Fibroblast of pulmonary artery (primary cell): ENCODE results near the gene S1PR1.
A peak's percentile ranks its signal among the peaks of the same experiment; 100 is the strongest.
"Not testable (repeated sequence)": the region's sequence is repeated elsewhere in the genome, so short reads cannot be mapped to it uniquely, and the experiment has no call there.

Experiments used
- DNase-seq: peaks from one replicate; pipeline ENCODE4 v3.0.0-alpha.2; 2010; ENCODE audit warnings: low read depth
- H3K4me3 ChIP-seq: replicated peaks from 2 replicates; pipeline ENCODE4 v1.5.1; 2011; ENCODE audit warnings: low read depth, mild to moderate bottlenecking, control low read depth, low read length, moderate library complexity
- CTCF ChIP-seq: IDR thresholded peaks from 2 replicates; pipeline ENCODE4 v1.5.1; 2011; ENCODE audit warnings: mild to moderate bottlenecking, control low read depth, low read length, inconsistent platforms; ENCODE audit errors: missing control alignments

S1PR1 gene

DNA sequence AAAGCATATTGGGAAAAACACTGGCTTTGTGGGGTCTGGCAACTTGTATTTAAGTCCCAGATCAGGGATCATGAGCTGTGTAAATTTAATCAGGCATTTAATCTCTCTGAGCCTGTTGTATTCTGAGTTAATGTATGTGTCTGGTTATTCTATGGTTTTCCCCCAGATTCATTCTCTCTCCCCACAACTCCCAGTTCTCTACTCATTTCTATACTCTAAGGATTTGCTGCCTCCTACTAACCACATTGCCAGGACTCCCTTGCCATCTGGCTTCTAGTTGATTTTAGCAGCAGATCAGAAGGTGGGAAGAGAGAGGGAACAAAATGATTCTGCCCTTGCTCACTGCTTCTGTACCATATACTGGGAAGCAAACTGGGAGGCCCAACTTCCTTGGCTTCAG lies 31.4 kb upstream of the S1PR1 start:
- H3K4me3 ChIP-seq = no peak overlapping the region
- no peak for DNase-seq
- no peak for TF ChIP-seq CTCF

GRCh38 chr1:101206139-101206538 lies 30.7 kb upstream of the S1PR1 start:
- not testable (repeated sequence) for DNase-seq, H3K4me3 ChIP-seq

- not testable (repeated sequence) for H3K4me3 ChIP-seq, DNase-seq
These were observed 29.5 kb upstream of the S1PR1 start for GRCh38 chr1:101207271-101207670.

GRCh38 chr1:101207891-101208290 lies 28.9 kb upstream of the S1PR1 start:
- H3K4me3 ChIP-seq = no peak overlapping the region
- no peak for TF ChIP-seq CTCF
- peak; percentile 13 for DNase-seq

GRCh38 chr1:101215363-101216011 lies 21.3 kb upstream of the S1PR1 start:
- no peak overlapping the region for H3K4me3 ChIP-seq
- no peak for TF ChIP-seq CTCF
- no peak for DNase-seq

DNA sequence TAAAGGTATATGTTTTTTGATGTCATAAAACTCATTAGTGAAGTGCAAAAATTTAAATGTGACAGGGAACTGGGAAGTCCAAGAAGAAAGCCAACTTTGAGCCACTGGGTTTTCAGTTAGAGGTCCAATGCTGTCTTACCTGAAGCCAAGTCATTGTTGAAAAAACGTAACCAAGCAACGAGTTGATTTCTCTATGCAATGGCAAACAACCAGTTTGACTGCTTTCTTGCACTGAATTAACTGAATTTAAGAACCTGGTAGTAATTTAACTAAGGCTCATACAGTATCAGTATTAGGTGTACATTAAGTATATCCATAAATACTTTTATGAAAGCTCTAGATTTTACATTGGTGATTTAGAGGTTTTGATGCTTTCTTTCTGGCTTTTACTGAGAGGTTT lies 20.2 kb upstream of the S1PR1 start:
- no peak for DNase-seq
- H3K4me3 ChIP-seq = no peak overlapping the region
- TF ChIP-seq CTCF = no peak

- no peak for TF ChIP-seq CTCF
- DNase-seq = no peak
- no peak overlapping the region for H3K4me3 ChIP-seq
These were observed 19.7 kb upstream of the S1PR1 start for GRCh38 chr1:101217148-101217547.

- not testable (repeated sequence) for DNase-seq, H3K4me3 ChIP-seq
These were observed 17.9 kb upstream of the S1PR1 start for GRCh38 chr1:101218968-101219367.
